Calu3 (cell line): ENCODE results near the gene DPP6. TPM values are rescaled to one million over a fixed set of nuclear protein-coding genes. Genes with fewer than 3 reads are reported as not detected.

Source experiments
- BruUV-seq: library from RNA; stranded (reverse); fragments of 400-500 nt; replicated peaks from 2 replicates; lab custom pipeline; 2021; lab: Mats Ljungman, UMichigan
- CTCF ChIA-PET: fragments of 300-600 bp; sonication (Branson Sonifier 250); formaldehyde crosslinking; loops from one replicate; lab custom pipeline; 2022; ENCODE audit warnings: antibody characterized with exemption; lab: Charles Lee
- DNase-seq: peaks from one replicate; pipeline ENCODE4 v3.0.0; 2022
- H3K27ac Mint-ChIP-seq: one replicate; pipeline ENCODE4 v1.8.0; 2022; ENCODE audit warnings: mixed read lengths; ENCODE audit not compliant: unreplicated experiment
- H3K27me3 Mint-ChIP-seq: one replicate; pipeline ENCODE4 v1.8.0; 2022; ENCODE audit warnings: mixed read lengths; ENCODE audit not compliant: unreplicated experiment
- H3K36me3 Mint-ChIP-seq: one replicate; pipeline ENCODE4 v1.8.0; 2022; ENCODE audit warnings: mild to moderate bottlenecking, moderate library complexity, mixed read lengths; ENCODE audit not compliant: insufficient read depth, unreplicated experiment
- H3K4me1 Mint-ChIP-seq: one replicate; pipeline ENCODE4 v1.8.0; 2022; ENCODE audit warnings: mild to moderate bottlenecking, low read depth, mixed read lengths; ENCODE audit not compliant: unreplicated experiment
- H3K4me3 Mint-ChIP-seq: one replicate; pipeline ENCODE4 v1.8.0; 2022; ENCODE audit warnings: mild to moderate bottlenecking, low read depth, moderate library complexity, mixed read lengths; ENCODE audit not compliant: unreplicated experiment
- H3K9me3 Mint-ChIP-seq: one replicate; pipeline ENCODE4 v1.8.0; 2022; ENCODE audit warnings: low read depth, mixed read lengths; ENCODE audit not compliant: unreplicated experiment
- intact Hi-C: fragments of 100-400 bp; cut with micrococcal nuclease; formaldehyde crosslinking; loops from one replicate; pipeline ENCODE4 v1.10.0; 2022; ENCODE audit not compliant: unreplicated experiment
- total RNA-seq: library from RNA; stranded (reverse); gene quantifications from 2 replicates; pipeline ENCODE4 v1.2.3, GENCODE V29; 2022
- TF ChIP-seq, protein P1 (sequence below): fragments of 200-600 bp; IDR thresholded peaks from one replicate; pipeline ENCODE4 v1.8.0; 2022; ENCODE audit warnings: antibody characterized with exemption; ENCODE audit not compliant: unreplicated experiment

Gene DPP6
- total RNA-seq, 1 experiment from 2014 or later: not detected

DNA sequence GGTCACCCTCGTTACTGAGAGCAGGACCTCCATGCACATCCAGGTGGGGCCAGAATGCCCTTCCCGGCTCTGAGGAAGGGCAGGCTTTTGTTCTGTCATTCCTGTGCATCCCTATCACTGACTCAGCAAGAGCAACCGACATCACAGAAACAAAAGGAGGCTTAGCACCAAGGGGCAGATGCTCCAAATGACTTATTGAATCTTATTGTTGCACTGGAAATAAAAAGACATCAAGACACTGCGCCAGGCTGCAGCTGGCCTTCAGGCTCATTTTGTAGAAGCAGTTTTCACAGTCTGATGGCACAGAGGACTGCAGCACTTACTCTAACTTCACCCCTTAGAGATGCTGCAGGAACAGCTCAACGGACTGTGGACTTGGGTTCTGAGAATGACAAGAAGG lies 824.3 kb downstream of the DPP6 start:
- Mint-ChIP-seq H3K36me3 (no peaks in the 10 kb centered on the region), H3K27me3 (peaks cover 23% of the 10 kb centered on the region), H3K4me3 (no peak overlapping the region), H3K9me3 (peaks cover 5% of the 10 kb centered on the region), H3K27ac (no peak overlapping the region), H3K4me1 (no peaks in the 10 kb centered on the region)
- CTCF ChIA-PET: no interaction called here
- DNase-seq: no peak
- BruUV-seq: no TSS peak
- intact Hi-C loops: no loop called here
- TF ChIP-seq, protein P1, sequence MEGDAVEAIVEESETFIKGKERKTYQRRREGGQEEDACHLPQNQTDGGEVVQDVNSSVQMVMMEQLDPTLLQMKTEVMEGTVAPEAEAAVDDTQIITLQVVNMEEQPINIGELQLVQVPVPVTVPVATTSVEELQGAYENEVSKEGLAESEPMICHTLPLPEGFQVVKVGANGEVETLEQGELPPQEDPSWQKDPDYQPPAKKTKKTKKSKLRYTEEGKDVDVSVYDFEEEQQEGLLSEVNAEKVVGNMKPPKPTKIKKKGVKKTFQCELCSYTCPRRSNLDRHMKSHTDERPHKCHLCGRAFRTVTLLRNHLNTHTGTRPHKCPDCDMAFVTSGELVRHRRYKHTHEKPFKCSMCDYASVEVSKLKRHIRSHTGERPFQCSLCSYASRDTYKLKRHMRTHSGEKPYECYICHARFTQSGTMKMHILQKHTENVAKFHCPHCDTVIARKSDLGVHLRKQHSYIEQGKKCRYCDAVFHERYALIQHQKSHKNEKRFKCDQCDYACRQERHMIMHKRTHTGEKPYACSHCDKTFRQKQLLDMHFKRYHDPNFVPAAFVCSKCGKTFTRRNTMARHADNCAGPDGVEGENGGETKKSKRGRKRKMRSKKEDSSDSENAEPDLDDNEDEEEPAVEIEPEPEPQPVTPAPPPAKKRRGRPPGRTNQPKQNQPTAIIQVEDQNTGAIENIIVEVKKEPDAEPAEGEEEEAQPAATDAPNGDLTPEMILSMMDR: no peak

DNA sequence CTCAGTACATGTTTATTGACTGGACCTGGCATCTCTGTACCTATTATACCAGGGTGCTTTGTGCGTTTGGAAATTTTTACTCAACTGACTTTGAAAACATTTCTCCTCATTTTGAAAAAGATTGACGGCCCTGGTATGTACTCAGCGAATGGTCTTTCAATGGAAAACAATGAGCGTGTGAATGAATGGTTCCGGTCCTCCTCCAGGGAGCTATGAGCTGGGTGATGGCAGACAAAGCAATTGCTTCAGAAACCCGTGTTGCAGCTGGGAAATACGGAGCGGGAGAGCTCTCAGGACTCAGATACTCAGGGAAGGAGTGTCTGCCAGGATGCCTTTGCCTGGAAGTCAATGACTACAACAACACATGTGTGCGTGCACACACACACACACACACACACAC lies 824.8 kb downstream of the DPP6 start:
- DNase-seq: no peak
- peaks cover 23% of the 10 kb centered on the region for H3K27me3 Mint-ChIP-seq
- H3K4me1 Mint-ChIP-seq: no peaks in the 10 kb centered on the region
- CTCF ChIA-PET: no interaction called here
- no peak overlapping the region for H3K27ac Mint-ChIP-seq
- intact Hi-C loops: no loop called here
- H3K9me3 Mint-ChIP-seq: peaks cover 5% of the 10 kb centered on the region
- no peaks in the 10 kb centered on the region for H3K36me3 Mint-ChIP-seq
- TF ChIP-seq, protein P1: no peak
- no TSS peak for BruUV-seq
- no peak overlapping the region for H3K4me3 Mint-ChIP-seq

DNA sequence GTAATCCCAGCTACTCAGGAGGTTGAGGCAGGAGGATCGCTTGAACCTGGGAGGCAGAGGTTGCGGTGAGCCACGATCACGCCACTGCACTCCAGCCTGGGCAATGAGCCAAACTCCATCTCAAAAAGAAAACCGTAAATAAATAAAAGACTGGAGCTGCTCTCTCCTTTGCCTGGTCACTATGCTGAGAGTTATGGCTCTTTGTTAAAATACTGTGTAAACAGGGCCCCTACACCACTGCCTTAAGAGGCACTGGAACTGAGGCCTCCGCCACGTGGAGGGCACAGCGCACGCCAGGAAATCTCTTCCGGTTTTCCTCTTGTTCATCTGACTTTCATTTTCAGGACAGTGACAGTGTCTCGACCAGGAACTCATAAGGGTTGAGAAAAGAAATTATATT lies 827.4 kb downstream of the DPP6 start:
- no peaks in the 10 kb centered on the region for H3K36me3 Mint-ChIP-seq
- TF ChIP-seq, protein P1: no peak
- DNase-seq: no peak
- H3K27ac Mint-ChIP-seq: no peak overlapping the region
- H3K9me3 Mint-ChIP-seq: peaks cover 2% of the 10 kb centered on the region
- CTCF ChIA-PET: interaction anchor here (0.7 kb wide), 1 partner anchor 13 kb away, joined by 5 read pairs; no protein-coding TSS in a partner anchor
- no peak overlapping the region for H3K4me3 Mint-ChIP-seq
- no peaks in the 10 kb centered on the region for H3K4me1 Mint-ChIP-seq
- H3K27me3 Mint-ChIP-seq: peaks cover 10% of the 10 kb centered on the region
- no TSS peak for BruUV-seq
- intact Hi-C loops: no loop called here

DNA sequence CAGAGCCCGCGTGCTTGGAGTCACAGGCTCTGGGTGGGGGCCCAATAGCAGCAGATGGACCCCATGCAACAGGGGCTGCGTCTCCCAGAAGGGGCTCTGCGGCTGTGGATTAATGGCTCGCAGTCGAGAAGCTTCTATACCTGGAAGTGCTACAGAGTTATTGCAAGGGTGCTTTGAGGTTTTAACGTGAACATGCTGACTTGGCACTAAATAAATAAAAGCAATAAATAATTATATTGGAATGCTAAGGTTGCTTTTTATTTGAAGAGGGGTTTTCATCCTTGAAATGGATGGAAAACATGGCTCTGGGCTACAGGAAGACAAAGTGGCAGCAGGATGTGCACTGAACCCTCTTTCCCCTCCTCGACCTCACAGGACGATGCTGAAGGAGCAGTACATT lies 828.3 kb downstream of the DPP6 start:
- TF ChIP-seq, protein P1: no peak
- BruUV-seq: no TSS peak
- Mint-ChIP-seq H3K4me1 (no peaks in the 10 kb centered on the region), H3K27ac (no peak overlapping the region), H3K36me3 (no peaks in the 10 kb centered on the region), H3K9me3 (no peaks in the 10 kb centered on the region), H3K4me3 (no peak overlapping the region), H3K27me3 (peaks cover under 1% of the 10 kb centered on the region)
- CTCF ChIA-PET: no interaction called here
- no peak for DNase-seq
- intact Hi-C loops: no loop called here
